ENCODE data around the gene CLDN34. TPM values are rescaled to one million over a fixed set of nuclear protein-coding genes. Genes with fewer than 3 reads are reported as not detected.

The CLDN34 gene
- total RNA-seq, 4 donors from 2014 or later, result 1.2 TPM; not detected in 3

DNA sequence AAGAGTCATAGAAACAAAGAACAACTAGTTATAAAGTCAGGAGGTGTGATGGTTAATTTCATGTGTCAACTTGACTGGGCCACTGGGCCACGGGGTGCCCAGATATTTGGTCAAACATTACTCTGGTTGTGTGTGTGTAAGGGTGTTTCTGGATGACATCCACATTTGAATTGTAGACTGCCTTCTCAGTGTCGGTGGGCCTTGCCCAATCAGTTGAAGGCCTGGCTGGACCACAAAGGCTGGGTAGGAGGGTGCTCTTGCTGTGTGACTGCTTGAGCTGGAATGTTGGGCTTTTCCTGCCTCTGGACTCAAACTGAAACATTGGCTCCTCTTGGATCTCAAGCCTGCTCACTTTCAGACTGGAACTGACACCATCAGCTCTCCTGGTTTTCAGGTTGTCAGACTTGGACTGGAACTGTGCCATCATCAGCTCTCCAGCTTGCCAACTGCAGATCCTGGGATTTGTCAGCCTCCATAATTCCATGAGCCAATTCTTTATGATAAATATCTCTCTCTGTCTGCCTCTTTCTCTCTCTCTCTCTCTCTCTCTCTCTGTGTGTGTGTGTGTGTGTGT is 41.4 kb downstream of the CLDN34 start:
- Histone ChIP-seq H3K9me3 (no peaks in the 10 kb centered on the region), H3K27ac (no peak overlapping the region)
- intact Hi-C loops (cut with DNase I; ENCODE audit: low total_unique reads), result no loop called here

DNA sequence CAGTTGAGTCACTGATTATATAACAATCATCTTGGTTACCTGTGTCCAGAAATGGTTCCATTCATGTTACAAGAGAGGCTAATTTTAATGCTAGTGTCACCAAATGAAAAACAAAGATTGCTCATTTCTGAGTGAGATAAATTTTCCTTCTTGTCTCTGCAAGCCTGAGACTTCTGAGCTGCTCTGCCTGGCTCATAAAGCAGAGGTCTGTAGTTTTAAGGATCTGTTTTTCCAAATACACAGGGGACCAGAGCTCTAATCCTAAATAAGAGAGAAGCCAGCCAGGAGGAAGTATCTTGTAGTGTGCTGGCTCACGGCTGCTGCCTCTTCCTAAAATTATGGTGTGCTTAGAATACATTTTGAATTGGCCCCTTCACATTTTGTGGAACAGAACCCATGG is 42.6 kb downstream of the CLDN34 start:
- DNase-seq, result no peak
- TF ChIP-seq, protein P1, sequence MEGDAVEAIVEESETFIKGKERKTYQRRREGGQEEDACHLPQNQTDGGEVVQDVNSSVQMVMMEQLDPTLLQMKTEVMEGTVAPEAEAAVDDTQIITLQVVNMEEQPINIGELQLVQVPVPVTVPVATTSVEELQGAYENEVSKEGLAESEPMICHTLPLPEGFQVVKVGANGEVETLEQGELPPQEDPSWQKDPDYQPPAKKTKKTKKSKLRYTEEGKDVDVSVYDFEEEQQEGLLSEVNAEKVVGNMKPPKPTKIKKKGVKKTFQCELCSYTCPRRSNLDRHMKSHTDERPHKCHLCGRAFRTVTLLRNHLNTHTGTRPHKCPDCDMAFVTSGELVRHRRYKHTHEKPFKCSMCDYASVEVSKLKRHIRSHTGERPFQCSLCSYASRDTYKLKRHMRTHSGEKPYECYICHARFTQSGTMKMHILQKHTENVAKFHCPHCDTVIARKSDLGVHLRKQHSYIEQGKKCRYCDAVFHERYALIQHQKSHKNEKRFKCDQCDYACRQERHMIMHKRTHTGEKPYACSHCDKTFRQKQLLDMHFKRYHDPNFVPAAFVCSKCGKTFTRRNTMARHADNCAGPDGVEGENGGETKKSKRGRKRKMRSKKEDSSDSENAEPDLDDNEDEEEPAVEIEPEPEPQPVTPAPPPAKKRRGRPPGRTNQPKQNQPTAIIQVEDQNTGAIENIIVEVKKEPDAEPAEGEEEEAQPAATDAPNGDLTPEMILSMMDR (IDR thresholded peaks at IDR 0.05), result no peak
- H3K27me3 ChIP-seq, result no peaks in the 10 kb centered on the region
- no peaks in the 10 kb centered on the region for H3K36me3 ChIP-seq
- no peaks in the 10 kb centered on the region for H3K4me1 ChIP-seq
- H3K9me3 ChIP-seq, result no peaks in the 10 kb centered on the region
- intact Hi-C loops (cut with DNase I; ENCODE audit: low total_unique reads), result no loop called here
- no peak overlapping the region for H3K27ac ChIP-seq
- H3K4me3 ChIP-seq, result no peak overlapping the region

More for the DNA sequence above, 41.4 kb downstream of the CLDN34 start:
- DNase-seq, result no peak
- no peaks in the 10 kb centered on the region for H3K36me3 ChIP-seq
- no peak for TF ChIP-seq POLR2A (IDR thresholded peaks at IDR 0.05)
- TF ChIP-seq, protein P1 (IDR thresholded peaks at IDR 0.05), result no peak
- H3K4me1 ChIP-seq, result no peaks in the 10 kb centered on the region
- H3K4me3 ChIP-seq, result no peak overlapping the region
- no peaks in the 10 kb centered on the region for H3K27me3 ChIP-seq

DNA sequence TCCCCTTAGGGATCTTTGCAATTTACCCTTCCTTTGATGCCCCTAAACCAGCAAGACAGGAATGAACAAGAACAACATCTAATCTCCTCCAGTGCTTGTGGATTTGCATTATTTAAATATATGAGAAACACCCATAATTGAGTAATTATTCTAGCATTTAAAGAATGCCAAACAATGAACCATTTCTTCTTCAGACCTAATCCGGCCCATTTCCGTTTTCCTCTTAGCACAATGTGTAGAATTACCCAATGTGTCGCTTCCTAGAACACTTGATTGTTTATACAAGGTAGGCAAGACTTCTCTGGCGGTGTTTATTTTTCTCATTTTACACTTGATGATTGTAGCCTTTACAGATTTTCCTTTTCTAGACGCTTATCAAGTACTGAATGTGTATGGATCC is 43.5 kb downstream of the CLDN34 start:
- no peaks in the 10 kb centered on the region for H3K36me3 ChIP-seq
- no peaks in the 10 kb centered on the region for H3K4me1 ChIP-seq
- no peaks in the 10 kb centered on the region for H3K9me3 ChIP-seq
- no peak overlapping the region for H3K27ac ChIP-seq
- intact Hi-C loops (cut with DNase I; ENCODE audit: low total_unique reads), result no loop called here
- H3K4me3 ChIP-seq, result no peak overlapping the region
- no peak for TF ChIP-seq POLR2A (IDR thresholded peaks at IDR 0.05)
- TF ChIP-seq, protein P1 (IDR thresholded peaks at IDR 0.05), result no peak
- no peak for DNase-seq
- no peaks in the 10 kb centered on the region for H3K27me3 ChIP-seq

DNA sequence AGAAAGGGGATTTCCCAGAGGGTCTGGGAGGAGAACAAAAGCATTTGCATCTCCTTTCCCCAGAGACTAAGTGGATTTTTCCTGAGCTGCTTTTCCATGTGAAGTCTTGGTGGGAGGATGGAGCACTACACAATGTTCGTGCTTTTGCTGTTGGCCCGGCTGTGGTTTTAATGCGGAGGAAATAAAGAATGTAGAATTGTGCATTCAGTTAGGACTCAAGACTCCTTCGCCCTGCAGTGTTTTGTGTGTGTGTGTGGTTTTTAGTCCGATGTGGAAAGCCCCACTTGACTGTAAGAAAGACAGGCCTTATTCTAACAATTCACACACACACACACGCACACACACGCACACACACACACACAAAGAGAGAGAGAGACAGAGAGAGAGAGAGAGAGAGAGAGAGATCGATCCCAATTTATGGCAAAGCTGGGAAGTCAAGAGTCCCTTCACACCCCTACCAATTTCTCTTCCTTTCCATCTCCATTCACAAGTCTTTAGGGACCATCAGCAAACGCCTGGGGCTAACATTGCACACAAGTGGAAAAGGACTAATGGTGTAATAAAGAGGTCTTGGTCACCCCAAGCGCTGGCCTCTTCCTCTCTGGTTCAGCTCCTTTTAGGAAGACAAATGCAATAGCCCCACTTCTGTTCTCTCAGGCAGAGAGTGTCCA is 44.2 kb downstream of the CLDN34 start:
- Histone ChIP-seq H3K27me3 (no peaks in the 10 kb centered on the region), H3K27ac (no peak overlapping the region), H3K4me3 (no peak overlapping the region), H3K36me3 (no peaks in the 10 kb centered on the region), H3K9me3 (no peaks in the 10 kb centered on the region), H3K4me1 (no peaks in the 10 kb centered on the region)
- DNase-seq, result no peak
- TF ChIP-seq POLR2A (IDR thresholded peaks at IDR 0.05), result no peak
- TF ChIP-seq, protein P1 (IDR thresholded peaks at IDR 0.05), result no peak
- intact Hi-C loops (cut with DNase I; ENCODE audit: low total_unique reads), result no loop called here

DNA sequence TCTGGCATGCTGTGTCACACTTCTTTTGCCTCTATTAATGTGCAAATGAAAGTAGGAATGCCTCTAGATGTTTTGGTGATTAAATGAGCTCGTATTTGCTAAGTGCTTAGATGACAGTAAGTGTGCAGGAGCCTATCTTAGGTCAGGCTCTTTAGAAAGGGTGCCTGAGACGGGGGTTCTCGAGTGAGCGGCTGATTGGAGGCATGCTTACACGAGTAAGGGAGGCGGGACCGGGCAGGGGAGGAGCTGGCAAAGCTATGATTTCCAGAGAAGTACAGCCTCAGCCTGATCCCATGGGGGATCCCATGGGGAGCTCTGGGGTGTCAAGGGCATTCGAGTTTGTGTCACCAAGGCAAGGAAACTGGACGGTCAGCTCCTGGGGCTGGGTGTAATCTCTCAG is 44.8 kb downstream of the CLDN34 start:
- no peak overlapping the region for H3K4me3 ChIP-seq
- no peaks in the 10 kb centered on the region for H3K36me3 ChIP-seq
- no peak for TF ChIP-seq POLR2A (IDR thresholded peaks at IDR 0.05)
- TF ChIP-seq, protein P1 (IDR thresholded peaks at IDR 0.05), result no peak
- intact Hi-C loops (cut with DNase I; ENCODE audit: low total_unique reads), result no loop called here
- H3K4me1 ChIP-seq, result no peaks in the 10 kb centered on the region
- H3K27ac ChIP-seq, result no peak overlapping the region
- no peak for DNase-seq
- H3K9me3 ChIP-seq, result no peaks in the 10 kb centered on the region
- H3K27me3 ChIP-seq, result no peaks in the 10 kb centered on the region
